ENCODE data around the gene SCAMP3. TPM values are rescaled to one million over a fixed set of nuclear protein-coding genes. Genes with fewer than 3 reads are reported as not detected.

Gene SCAMP3
- total RNA-seq, 1 donor from 2014 or later: 68.9 TPM

DNA sequence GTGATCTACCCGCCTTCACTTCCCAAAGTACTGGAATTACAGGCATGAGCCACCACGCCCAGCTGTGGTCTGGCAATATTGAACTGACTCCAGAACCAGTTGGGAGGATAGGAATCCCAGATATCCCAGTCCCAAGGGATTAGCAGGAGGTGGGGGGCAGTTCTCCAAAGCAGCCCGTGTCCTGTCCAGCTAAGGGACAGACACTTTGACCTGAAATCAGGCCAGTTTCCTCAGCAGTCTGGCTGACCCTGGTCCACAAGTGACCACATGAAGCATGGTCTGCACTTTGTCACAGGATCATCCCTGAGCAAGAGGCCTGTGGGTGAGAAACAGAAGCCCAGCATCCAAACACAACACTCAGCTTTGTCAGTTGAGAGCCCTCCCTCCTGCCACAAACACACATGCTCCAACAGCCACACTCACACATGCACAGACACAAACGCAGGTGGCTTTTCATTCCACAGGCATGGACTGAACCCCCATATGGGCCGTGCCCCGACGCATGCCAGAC, 43.8 kb upstream of the SCAMP3 start:
- peaks cover 11% of the 10 kb centered on the region for H3K36me3 Mint-ChIP-seq (ENCODE audit: low read depth)
- H3K4me1 Mint-ChIP-seq: peaks cover 50% of the 10 kb centered on the region
- H3K27me3 Mint-ChIP-seq (ENCODE audit: low read depth): no peaks in the 10 kb centered on the region
- H3K4me3 Mint-ChIP-seq: peak overlapping the region; percentile 62
- H3K27ac Mint-ChIP-seq (ENCODE audit: unreplicated experiment): peak overlapping the region; percentile 84
- no peak for DNase-seq (ENCODE audit: low read depth, low spot score)
- TF ChIP-seq CTCF (conservative IDR thresholded peaks at IDR 0.05): no peak
- H3K9me3 Mint-ChIP-seq: no peaks in the 10 kb centered on the region

- no peaks in the 10 kb centered on the region for H3K27me3 Mint-ChIP-seq (ENCODE audit: low read depth)
- no peak overlapping the region for H3K4me3 Mint-ChIP-seq
- H3K4me1 Mint-ChIP-seq: peaks cover 39% of the 10 kb centered on the region
- H3K9me3 Mint-ChIP-seq: no peaks in the 10 kb centered on the region
- DNase-seq (ENCODE audit: low read depth, low spot score): no peak
- H3K36me3 Mint-ChIP-seq (ENCODE audit: low read depth): peaks cover 4% of the 10 kb centered on the region
- H3K27ac Mint-ChIP-seq (ENCODE audit: unreplicated experiment): peak overlapping the region; percentile 91
- TF ChIP-seq CTCF (conservative IDR thresholded peaks at IDR 0.05): no peak
These were observed 42.5 kb upstream of the SCAMP3 start for GRCh38 chr1:155304558-155305063.

DNA sequence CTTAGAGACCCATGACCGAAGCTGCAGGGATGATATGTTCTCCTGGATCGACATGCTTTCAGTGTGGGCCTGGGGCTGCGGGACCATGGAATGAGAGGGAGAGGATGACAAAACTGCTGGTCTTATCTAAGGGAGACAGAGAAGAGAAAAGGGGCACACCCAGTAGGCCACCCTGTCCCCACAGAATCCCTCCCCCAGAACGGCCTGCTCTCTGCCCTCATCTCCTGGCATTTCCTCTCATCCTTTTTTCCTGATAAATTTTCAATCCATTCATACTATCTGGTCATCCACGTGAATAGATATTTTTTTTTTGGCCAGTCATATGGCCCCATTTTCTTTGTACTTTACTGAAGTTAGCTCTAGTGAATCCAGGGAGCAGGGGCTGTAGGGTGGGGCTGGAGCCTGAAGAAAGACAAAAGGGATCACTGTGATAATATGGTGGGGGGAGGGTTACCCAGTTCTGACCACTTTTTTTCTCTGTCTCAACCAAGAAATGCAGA, 39.2 kb upstream of the SCAMP3 start, which contains the start of gene PKLR:
TSS of gene PKLR (minus strand) at position 97 of the 500 bp plus-strand sequence. CDS start at position 54, 43 bp downstream.
- Mint-ChIP-seq H3K9me3 (no peaks in the 10 kb centered on the region), H3K27me3 (ENCODE audit: low read depth) (no peaks in the 10 kb centered on the region), H3K27ac (ENCODE audit: unreplicated experiment) (peak within 1 kb of the TSS; percentile 87), H3K4me1 (peaks cover 23% of the 10 kb centered on the region), H3K4me3 (no peak within 1 kb of the TSS), H3K36me3 (ENCODE audit: low read depth) (no peaks in the 10 kb centered on the region)
- DNase-seq (ENCODE audit: low read depth, low spot score): no peak
- no peak for TF ChIP-seq CTCF (conservative IDR thresholded peaks at IDR 0.05)

GRCh38 chr1:155300553-155301329, 38.6 kb upstream of the SCAMP3 start:
- no peaks in the 10 kb centered on the region for H3K36me3 Mint-ChIP-seq (ENCODE audit: low read depth)
- peak overlapping the region; percentile 87 for H3K27ac Mint-ChIP-seq (ENCODE audit: unreplicated experiment)
- DNase-seq (ENCODE audit: low read depth, low spot score): no peak
- peaks cover 18% of the 10 kb centered on the region for H3K4me1 Mint-ChIP-seq
- H3K27me3 Mint-ChIP-seq (ENCODE audit: low read depth): no peaks in the 10 kb centered on the region
- H3K9me3 Mint-ChIP-seq: no peaks in the 10 kb centered on the region
- H3K4me3 Mint-ChIP-seq: no peak overlapping the region
- TF ChIP-seq CTCF (conservative IDR thresholded peaks at IDR 0.05): no peak

DNA sequence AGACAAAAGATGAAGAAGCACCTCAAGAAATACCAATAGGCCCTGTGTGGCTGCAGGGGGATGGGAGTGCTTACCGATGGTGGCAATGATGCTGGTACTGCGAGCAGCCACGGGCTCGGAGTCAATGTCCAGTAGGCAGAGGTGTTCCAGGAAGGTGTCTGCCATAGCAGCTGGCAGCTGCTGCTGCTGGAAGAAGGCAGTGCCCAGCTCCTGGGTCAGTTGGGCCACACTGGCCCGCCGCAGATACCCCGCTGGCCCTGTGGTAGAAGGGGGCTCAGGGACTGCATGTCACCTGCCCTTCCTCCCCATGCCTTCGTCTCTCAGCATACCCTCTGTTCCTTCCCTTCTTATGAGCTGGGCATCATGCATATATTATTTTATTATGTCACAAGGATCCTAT, 37.9 kb upstream of the SCAMP3 start:
- Mint-ChIP-seq H3K4me1 (peaks cover 18% of the 10 kb centered on the region), H3K9me3 (no peaks in the 10 kb centered on the region), H3K27me3 (ENCODE audit: low read depth) (no peaks in the 10 kb centered on the region), H3K27ac (ENCODE audit: unreplicated experiment) (no peak overlapping the region), H3K36me3 (ENCODE audit: low read depth) (no peaks in the 10 kb centered on the region), H3K4me3 (no peak overlapping the region)
- no peak for TF ChIP-seq CTCF (conservative IDR thresholded peaks at IDR 0.05)
- no peak for DNase-seq (ENCODE audit: low read depth, low spot score)

Data from neural crest cell (in vitro differentiated cells).